Measurements from ENCODE around the gene FAM216B.

FAM216B gene

DNA sequence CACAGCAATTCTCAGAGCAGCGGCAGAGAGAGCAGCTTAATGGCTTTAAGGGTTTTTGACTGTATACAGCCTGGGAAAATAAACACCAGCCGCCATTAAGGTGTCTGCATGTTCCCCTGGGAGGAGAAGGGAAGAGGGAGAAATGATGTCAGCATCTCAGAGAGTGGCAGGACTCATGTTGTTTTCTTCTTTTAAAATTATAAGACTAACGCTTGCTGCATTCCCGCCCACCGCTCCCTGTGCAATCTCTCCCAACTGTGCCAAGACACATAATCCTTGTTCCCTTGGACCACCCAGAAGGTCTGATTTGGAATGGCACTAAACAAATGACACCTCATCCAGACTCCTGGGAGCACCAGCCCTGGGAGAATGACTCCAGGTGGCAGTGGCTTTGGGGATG, 27.7 kb upstream of the FAM216B start:
- H3K79me2 ChIP-seq (ENCODE audit: insufficient read depth, low read depth): no peaks in the 10 kb centered on the region
- H3K4me2 ChIP-seq: no peak overlapping the region
- H3K27me3 ChIP-seq (ENCODE audit: insufficient read depth, low read depth): no peaks in the 10 kb centered on the region
- no peak overlapping the region for H3K27ac ChIP-seq
- no peaks in the 10 kb centered on the region for H3K36me3 ChIP-seq (ENCODE audit: insufficient read depth)
- H4K20me1 ChIP-seq (ENCODE audit: insufficient read depth): no peaks in the 10 kb centered on the region
- no peak overlapping the region for H2AFZ ChIP-seq (ENCODE audit: low read depth)
- no peak overlapping the region for H3K4me3 ChIP-seq (IDR thresholded peaks at IDR 0.05; ENCODE audit: insufficient read depth, low read depth, low read length)
- H3K4me1 ChIP-seq (ENCODE audit: low read depth, poor library complexity, severe bottlenecking): no peaks in the 10 kb centered on the region
- TF ChIP-seq, protein P1, sequence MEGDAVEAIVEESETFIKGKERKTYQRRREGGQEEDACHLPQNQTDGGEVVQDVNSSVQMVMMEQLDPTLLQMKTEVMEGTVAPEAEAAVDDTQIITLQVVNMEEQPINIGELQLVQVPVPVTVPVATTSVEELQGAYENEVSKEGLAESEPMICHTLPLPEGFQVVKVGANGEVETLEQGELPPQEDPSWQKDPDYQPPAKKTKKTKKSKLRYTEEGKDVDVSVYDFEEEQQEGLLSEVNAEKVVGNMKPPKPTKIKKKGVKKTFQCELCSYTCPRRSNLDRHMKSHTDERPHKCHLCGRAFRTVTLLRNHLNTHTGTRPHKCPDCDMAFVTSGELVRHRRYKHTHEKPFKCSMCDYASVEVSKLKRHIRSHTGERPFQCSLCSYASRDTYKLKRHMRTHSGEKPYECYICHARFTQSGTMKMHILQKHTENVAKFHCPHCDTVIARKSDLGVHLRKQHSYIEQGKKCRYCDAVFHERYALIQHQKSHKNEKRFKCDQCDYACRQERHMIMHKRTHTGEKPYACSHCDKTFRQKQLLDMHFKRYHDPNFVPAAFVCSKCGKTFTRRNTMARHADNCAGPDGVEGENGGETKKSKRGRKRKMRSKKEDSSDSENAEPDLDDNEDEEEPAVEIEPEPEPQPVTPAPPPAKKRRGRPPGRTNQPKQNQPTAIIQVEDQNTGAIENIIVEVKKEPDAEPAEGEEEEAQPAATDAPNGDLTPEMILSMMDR (conservative IDR thresholded peaks at IDR 0.05; ENCODE audit: low read depth, low read length): no peak
- no peak overlapping the region for H3K9ac ChIP-seq

DNA sequence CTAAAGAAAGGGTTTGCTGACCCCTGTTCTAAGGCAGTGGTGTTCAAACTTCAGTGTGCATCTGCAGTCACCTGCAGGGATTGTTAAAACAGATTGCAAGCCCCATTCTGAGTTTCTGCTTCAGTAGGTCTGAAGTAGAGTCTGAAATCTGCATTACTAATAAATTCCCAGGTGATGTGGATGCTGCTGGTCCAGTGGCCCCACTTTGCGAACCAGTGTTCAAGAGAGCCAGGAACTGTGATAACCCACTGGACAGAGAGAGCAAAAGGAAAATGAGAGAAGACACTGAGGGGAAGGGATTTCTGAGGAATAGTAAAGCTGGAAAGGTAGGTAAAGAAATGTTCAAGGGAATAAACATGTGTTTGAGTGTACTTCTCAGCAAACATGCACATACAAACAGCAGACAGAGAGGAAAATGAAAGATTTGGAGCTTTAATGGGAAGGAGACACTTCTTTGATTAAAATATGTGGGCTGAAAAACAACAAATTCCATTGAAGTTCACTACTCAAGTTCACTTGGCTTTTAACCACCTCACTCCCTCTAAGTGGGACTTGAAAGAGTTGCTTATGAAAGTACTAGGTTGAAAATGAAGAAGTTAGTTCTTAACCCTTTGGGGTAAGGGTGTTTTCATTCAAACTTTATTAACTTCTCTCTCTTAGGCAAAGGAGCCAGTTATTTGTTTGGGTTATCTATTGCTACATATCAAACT, 26.4 kb upstream of the FAM216B start:
- no peak overlapping the region for H3K4me2 ChIP-seq
- no peak overlapping the region for H3K27ac ChIP-seq
- H3K9ac ChIP-seq: no peak overlapping the region
- H3K36me3 ChIP-seq (ENCODE audit: insufficient read depth): no peaks in the 10 kb centered on the region
- TF ChIP-seq, protein P1 (conservative IDR thresholded peaks at IDR 0.05; ENCODE audit: low read depth, low read length): no peak
- H4K20me1 ChIP-seq (ENCODE audit: insufficient read depth): no peaks in the 10 kb centered on the region
- no peaks in the 10 kb centered on the region for H3K79me2 ChIP-seq (ENCODE audit: insufficient read depth, low read depth)
- no peaks in the 10 kb centered on the region for H3K27me3 ChIP-seq (ENCODE audit: insufficient read depth, low read depth)
- H2AFZ ChIP-seq (ENCODE audit: low read depth): no peak overlapping the region
- H3K4me1 ChIP-seq (ENCODE audit: low read depth, poor library complexity, severe bottlenecking): no peaks in the 10 kb centered on the region
- no peak overlapping the region for H3K4me3 ChIP-seq (IDR thresholded peaks at IDR 0.05; ENCODE audit: insufficient read depth, low read depth, low read length)

DNA sequence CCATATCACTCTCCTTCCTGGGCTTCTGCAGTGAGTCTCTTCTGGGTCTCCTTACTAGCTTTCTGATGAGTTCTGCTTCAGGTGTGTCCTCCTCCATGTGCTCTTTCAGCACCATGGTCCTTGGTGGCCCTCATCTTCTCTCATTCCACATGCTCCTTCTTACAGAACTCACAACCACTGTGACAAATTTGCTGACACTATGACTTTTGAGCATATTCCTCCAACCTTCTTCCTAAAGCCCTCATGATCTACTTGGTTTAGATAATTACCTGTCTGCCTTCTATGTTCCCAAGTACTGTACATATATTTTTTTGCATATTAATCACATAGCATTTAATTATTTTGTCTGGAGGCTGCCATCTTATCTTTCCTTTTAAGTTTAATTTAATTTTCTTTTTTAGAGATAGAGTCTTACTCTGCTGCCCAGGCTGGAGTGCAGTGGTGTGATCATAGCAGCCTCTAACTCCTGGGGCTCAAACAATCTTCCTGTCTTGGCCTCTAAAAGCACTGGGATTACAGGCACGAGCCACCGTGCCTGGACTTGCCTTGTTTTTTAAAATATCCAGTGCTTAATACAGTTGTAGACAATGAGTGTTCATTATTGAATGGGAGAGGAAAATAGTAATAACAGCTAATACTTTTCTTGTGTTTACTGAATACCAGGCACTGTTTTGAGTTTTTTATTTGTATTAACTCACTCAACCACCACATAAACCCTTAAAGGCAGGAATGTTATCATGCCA, 23.5 kb upstream of the FAM216B start:
- Histone ChIP-seq H3K4me2 (no peak overlapping the region), H2AFZ (ENCODE audit: low read depth) (no peak overlapping the region), H3K9ac (no peak overlapping the region), H3K27me3 (ENCODE audit: insufficient read depth, low read depth) (no peaks in the 10 kb centered on the region), H3K36me3 (ENCODE audit: insufficient read depth) (no peaks in the 10 kb centered on the region), H3K27ac (no peak overlapping the region), H3K4me3 (IDR thresholded peaks at IDR 0.05; ENCODE audit: insufficient read depth, low read depth, low read length) (no peak overlapping the region), H3K4me1 (ENCODE audit: low read depth, poor library complexity, severe bottlenecking) (no peaks in the 10 kb centered on the region), H4K20me1 (ENCODE audit: insufficient read depth) (no peaks in the 10 kb centered on the region), H3K79me2 (ENCODE audit: insufficient read depth, low read depth) (no peaks in the 10 kb centered on the region)
- TF ChIP-seq, protein P1 (conservative IDR thresholded peaks at IDR 0.05; ENCODE audit: low read depth, low read length): no peak

DNA sequence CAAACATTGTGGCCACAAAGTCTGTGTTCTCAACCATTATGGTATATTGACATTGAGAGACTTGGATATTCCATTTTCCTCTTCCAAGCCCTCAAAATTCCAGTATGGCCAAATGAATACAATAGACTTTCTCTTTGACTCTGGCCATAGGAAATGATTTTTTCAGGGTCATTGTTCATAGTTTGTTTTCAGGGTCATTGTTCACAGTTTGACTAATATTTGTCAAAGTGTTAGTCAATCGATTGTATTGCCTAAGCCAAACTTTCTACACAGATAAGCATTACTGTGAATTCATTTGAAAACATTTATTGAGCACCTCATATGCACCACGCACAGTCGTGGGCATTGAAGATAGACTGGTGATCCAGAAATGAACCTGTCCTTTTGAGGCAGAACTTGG, 22.9 kb upstream of the FAM216B start:
- H2AFZ ChIP-seq (ENCODE audit: low read depth): no peak overlapping the region
- H4K20me1 ChIP-seq (ENCODE audit: insufficient read depth): no peaks in the 10 kb centered on the region
- H3K79me2 ChIP-seq (ENCODE audit: insufficient read depth, low read depth): no peaks in the 10 kb centered on the region
- TF ChIP-seq, protein P1 (conservative IDR thresholded peaks at IDR 0.05; ENCODE audit: low read depth, low read length): no peak
- no peaks in the 10 kb centered on the region for H3K36me3 ChIP-seq (ENCODE audit: insufficient read depth)
- no peaks in the 10 kb centered on the region for H3K4me1 ChIP-seq (ENCODE audit: low read depth, poor library complexity, severe bottlenecking)
- no peak overlapping the region for H3K27ac ChIP-seq
- H3K27me3 ChIP-seq (ENCODE audit: insufficient read depth, low read depth): no peaks in the 10 kb centered on the region
- no peak overlapping the region for H3K4me3 ChIP-seq (IDR thresholded peaks at IDR 0.05; ENCODE audit: insufficient read depth, low read depth, low read length)
- H3K4me2 ChIP-seq: no peak overlapping the region
- H3K9ac ChIP-seq: no peak overlapping the region

Data from KMS-11 (cell line).